Thyroid gland (tissue), 4 donors: Measurements from ENCODE around the gene C17orf50. TPM values are rescaled to one million over a fixed set of nuclear protein-coding genes. Genes with fewer than 3 reads are reported as not detected.

Experiments used
- DNase-seq, 2 donors: peaks; one replicate each; pipeline ENCODE4 v3.0.0-alpha.2; 2019
- H3K27ac ChIP-seq, 3 donors: fragments of 200-600 bp; sonication (generic); 1 replicate in 2 of 3; 2 replicates in 1 of 3; pipeline ENCODE4 v1.5.1; 2016 to 2019; ENCODE audit warnings: mild to moderate bottlenecking in 1 of 3, moderate library complexity in 1 of 3
- H3K27me3 ChIP-seq: fragments of 200-600 bp; sonication (generic); one replicate; pipeline ENCODE4 v1.5.1; 2019
- H3K36me3 ChIP-seq, 2 donors: fragments of 200-600 bp; sonication (generic); one replicate each; pipeline ENCODE4 v1.5.1; 2016 to 2019
- H3K4me1 ChIP-seq, 2 donors: fragments of 200-600 bp; sonication (generic); one replicate each; pipeline ENCODE4 v1.5.1; 2017 to 2019
- H3K4me3 ChIP-seq, 3 donors: fragments of 200-600 bp; sonication (generic); replicated peaks in 1 of 3; 1 replicate in 2 of 3; 2 replicates in 1 of 3; pipeline ENCODE4 v1.5.1; 2016; ENCODE audit warnings: mild to moderate bottlenecking in 1 of 3
- H3K9me3 ChIP-seq: fragments of 200-600 bp; sonication (generic); one replicate; pipeline ENCODE4 v1.5.1; 2017
- CTCF ChIP-seq, 6 experiments: fragments of 200-600 bp in 3 of 6; fragments of 450-650 bp in 3 of 6; sonication (generic) in 3 of 6; IDR thresholded peaks; one replicate each; pipeline ENCODE4 v1.5.1; 2016 to 2019; ENCODE audit warnings: antibody characterized with exemption in 6 of 6, mild to moderate bottlenecking in 2 of 6, inconsistent platforms in 1 of 6, moderate library complexity in 1 of 6
- POLR2A ChIP-seq, 2 donors: fragments of 450-650 bp; IDR thresholded peaks; one replicate each; pipeline ENCODE4 v1.6.1; 2017; ENCODE audit warnings: antibody characterized with exemption in 2 of 2, mild to moderate bottlenecking in 2 of 2, moderate library complexity in 1 of 2
- WGBS, 2 donors: methylation state at CpG; one replicate each; pipeline ENCODE4 v1.1.5; 2017; 5-methylcytosine and 5-hydroxymethylcytosine counted together
- intact Hi-C: fragments of 100-400 bp; cut with DNase I; formaldehyde crosslinking; loops from one replicate; pipeline ENCODE4 v1.15.1; 2023
- total RNA-seq, 4 donors: library from RNA; depleted of rRNA; stranded (reverse); fragments of >200 nt; gene quantifications; one replicate each; pipeline ENCODE4 v1.2.3, GENCODE V29; 2016

The C17orf50 gene
- under 1 TPM in 1 of 4 donors, not detected in 3; 0.40 TPM for total RNA-seq

GRCh38 chr17:35760587-35760986 is at the start of gene C17orf50:
Gene C17orf50 (plus strand): TSS chr17:35760887. CDS start chr17:35760942, 55 bp downstream.
- Histone ChIP-seq H3K36me3 (no peaks in the 10 kb centered on the region), H3K4me1 (peaks cover 7 to 12% of the 10 kb centered on the region in 2 donors), H3K27me3 (no peaks in the 10 kb centered on the region), H3K27ac (no peak within 1 kb of the TSS), H3K4me3 (no peak within 1 kb of the TSS), H3K9me3 (no peaks in the 10 kb centered on the region)
- intact Hi-C loops = no loop called here
- no peak for TF ChIP-seq POLR2A (IDR thresholded peaks at IDR 0.05)
- TF ChIP-seq CTCF (IDR thresholded peaks at IDR 0.05) = no peak
- WGBS, 2 donors = 61 to 100% methylated on average over 1 of the region's 1 CpG
- DNase-seq = no peak

GRCh38 chr17:35710950-35711349 is 49.7 kb upstream of the C17orf50 start:
- intact Hi-C loops = no loop called here
- Histone ChIP-seq H3K27ac (no peak overlapping the region), H3K36me3 (peaks cover 0 to 20% of the 10 kb centered on the region in 2 donors), H3K4me1 (peaks cover 2 to 14% of the 10 kb centered on the region in 2 donors), H3K9me3 (no peaks in the 10 kb centered on the region), H3K4me3 (no peak overlapping the region), H3K27me3 (no peaks in the 10 kb centered on the region)
- DNase-seq = no peak
- WGBS, 2 donors = 92 to 97% methylated on average over 2 of the region's 2 CpGs
- no peak for TF ChIP-seq POLR2A (IDR thresholded peaks at IDR 0.05)
- no peak for TF ChIP-seq CTCF (IDR thresholded peaks at IDR 0.05)

- H3K36me3 ChIP-seq = peaks cover 0 to 20% of the 10 kb centered on the region in 2 donors
- H3K4me1 ChIP-seq = peaks cover 17 to 35% of the 10 kb centered on the region in 2 donors
- no peaks in the 10 kb centered on the region for H3K27me3 ChIP-seq
- WGBS, 2 donors = 51 to 58% methylated on average over 7 of the region's 7 CpGs
- H3K9me3 ChIP-seq = no peaks in the 10 kb centered on the region
- H3K27ac ChIP-seq = no peak overlapping the region
- TF ChIP-seq CTCF (IDR thresholded peaks at IDR 0.05) (no peak), POLR2A (IDR thresholded peaks at IDR 0.05) (no peak)
- no peak overlapping the region for H3K4me3 ChIP-seq
- intact Hi-C loops = no loop called here
- DNase-seq = no peak
These were observed 47.5 kb upstream of the C17orf50 start for GRCh38 chr17:35713069-35713728.

- intact Hi-C loops = no loop called here
- Histone ChIP-seq H3K27ac (no peak overlapping the region), H3K4me1 (peaks cover 22 to 35% of the 10 kb centered on the region in 2 donors), H3K9me3 (no peaks in the 10 kb centered on the region), H3K27me3 (no peaks in the 10 kb centered on the region), H3K4me3 (no peak overlapping the region), H3K36me3 (peaks cover 0 to 11% of the 10 kb centered on the region in 2 donors)
- no peak for TF ChIP-seq CTCF (IDR thresholded peaks at IDR 0.05)
- no peak for TF ChIP-seq POLR2A (IDR thresholded peaks at IDR 0.05)
- no peak for DNase-seq
- 88 to 91% methylated on average over 2 of the region's 2 CpGs for WGBS, 2 donors
These were observed 45.7 kb upstream of the C17orf50 start for GRCh38 chr17:35714988-35715387.

GRCh38 chr17:35715416-35715815 is 45.3 kb upstream of the C17orf50 start:
- Histone ChIP-seq H3K4me1 (peaks cover 22 to 35% of the 10 kb centered on the region in 2 donors), H3K27ac (no peak overlapping the region), H3K9me3 (no peaks in the 10 kb centered on the region), H3K4me3 (no peak overlapping the region), H3K36me3 (peaks cover 0 to 7% of the 10 kb centered on the region in 2 donors), H3K27me3 (no peaks in the 10 kb centered on the region)
- no peak for DNase-seq
- intact Hi-C loops = no loop called here
- TF ChIP-seq POLR2A (IDR thresholded peaks at IDR 0.05) = no peak
- TF ChIP-seq CTCF (IDR thresholded peaks at IDR 0.05) = no peak
